AG09319 (cell line): ENCODE measurements around the gene TGFBRAP1.

Experiments used
- DNase-seq: peaks from one replicate; pipeline ENCODE4 v3.0.0-alpha.2; 2010; ENCODE audit warnings: low read depth; ENCODE audit errors: extremely low read depth
- TF ChIP-seq, protein P1 (sequence below): IDR thresholded peaks from 2 replicates; pipeline ENCODE4 v1.5.1; 2011; ENCODE audit warnings: low read depth, mild to moderate bottlenecking, inconsistent platforms, low read length, moderate library complexity

TGFBRAP1 gene

DNA sequence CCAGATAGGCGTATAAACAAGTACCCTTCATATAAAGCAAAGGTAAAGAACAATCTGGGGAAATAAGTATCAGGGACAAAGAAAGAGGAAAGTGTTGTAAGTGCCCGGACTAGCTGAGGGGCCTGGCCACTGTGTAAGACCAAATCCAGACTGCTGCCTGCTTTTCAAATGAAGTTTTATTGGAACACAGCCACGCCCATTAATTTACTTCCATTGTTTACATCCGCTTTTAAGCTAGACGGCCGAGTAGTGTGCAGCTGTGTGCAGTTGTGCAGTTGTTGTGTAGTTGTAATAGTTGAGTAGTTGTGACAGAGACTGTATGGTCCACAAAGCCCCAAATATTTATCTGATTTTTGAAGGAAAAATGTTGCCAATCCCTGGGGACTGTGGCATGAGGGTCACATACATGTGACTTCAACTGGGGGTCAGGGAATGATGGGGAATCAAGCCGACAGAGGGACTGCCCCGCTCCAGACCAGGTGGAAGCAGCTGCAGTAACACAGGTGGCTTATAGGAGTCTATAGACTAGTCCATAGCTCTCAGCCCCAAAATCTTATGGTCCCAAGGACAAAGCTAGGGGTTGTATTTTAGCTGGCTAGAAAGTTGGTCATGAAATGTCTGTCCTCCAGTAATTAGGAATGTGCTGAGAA lies 39.3 kb upstream of the TGFBRAP1 start:
- TF ChIP-seq, protein P1, sequence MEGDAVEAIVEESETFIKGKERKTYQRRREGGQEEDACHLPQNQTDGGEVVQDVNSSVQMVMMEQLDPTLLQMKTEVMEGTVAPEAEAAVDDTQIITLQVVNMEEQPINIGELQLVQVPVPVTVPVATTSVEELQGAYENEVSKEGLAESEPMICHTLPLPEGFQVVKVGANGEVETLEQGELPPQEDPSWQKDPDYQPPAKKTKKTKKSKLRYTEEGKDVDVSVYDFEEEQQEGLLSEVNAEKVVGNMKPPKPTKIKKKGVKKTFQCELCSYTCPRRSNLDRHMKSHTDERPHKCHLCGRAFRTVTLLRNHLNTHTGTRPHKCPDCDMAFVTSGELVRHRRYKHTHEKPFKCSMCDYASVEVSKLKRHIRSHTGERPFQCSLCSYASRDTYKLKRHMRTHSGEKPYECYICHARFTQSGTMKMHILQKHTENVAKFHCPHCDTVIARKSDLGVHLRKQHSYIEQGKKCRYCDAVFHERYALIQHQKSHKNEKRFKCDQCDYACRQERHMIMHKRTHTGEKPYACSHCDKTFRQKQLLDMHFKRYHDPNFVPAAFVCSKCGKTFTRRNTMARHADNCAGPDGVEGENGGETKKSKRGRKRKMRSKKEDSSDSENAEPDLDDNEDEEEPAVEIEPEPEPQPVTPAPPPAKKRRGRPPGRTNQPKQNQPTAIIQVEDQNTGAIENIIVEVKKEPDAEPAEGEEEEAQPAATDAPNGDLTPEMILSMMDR, result no peak
- DNase-seq, result no peak

DNA sequence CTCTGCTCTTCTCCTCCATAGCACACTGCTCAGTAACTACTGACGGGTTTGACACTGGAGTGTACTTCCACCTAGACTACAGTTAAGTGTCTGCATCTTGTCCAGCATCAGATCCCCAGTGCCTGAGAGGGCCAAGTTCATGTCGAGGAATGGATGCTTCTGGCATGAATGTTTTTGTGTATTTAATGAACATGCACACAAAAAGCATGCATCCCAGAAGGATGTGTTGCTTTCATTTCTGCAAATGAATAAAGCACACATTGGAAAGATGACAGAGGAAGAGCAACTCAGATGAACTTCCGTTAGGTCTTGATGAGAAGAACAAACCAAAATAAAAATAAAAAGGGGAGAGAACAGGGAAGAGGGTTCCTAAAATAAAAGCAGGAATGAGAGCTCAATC lies 35.7 kb upstream of the TGFBRAP1 start:
- DNase-seq, result no peak
- TF ChIP-seq, protein P1, result no peak

DNA sequence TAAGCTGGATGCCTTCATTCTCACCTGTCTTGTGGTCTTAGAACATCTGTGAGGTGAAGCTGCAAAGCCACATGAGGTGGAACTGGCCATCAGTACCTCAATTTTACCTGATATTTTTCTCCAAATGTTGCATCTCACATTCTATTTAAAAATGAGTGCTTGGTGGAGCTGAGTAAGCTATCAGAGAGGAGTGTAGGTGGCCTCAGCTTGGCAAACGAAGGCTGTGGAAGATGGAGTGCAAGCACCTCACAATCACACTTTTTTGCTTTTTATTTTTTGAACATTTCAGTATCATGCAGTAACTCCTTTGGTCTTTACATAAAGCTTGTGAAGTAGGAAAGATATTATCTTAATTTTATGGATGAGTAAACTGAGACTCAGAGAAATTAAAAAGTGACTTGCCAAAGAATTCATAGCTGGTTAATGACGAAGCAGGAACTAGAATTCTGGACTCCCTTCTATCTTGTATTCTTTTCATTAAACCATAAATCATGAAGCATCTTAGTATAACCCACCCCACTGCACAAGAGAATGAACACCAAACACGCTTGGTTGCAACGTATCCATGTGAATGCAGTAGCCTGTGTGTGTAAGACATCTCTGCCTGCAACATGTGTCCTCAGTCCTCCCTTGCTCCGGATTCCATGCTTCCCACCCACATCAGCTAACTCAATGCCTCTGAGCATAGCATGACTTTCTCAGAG lies 35.1 kb upstream of the TGFBRAP1 start:
- DNase-seq, result no peak
- TF ChIP-seq, protein P1, result no peak

DNA sequence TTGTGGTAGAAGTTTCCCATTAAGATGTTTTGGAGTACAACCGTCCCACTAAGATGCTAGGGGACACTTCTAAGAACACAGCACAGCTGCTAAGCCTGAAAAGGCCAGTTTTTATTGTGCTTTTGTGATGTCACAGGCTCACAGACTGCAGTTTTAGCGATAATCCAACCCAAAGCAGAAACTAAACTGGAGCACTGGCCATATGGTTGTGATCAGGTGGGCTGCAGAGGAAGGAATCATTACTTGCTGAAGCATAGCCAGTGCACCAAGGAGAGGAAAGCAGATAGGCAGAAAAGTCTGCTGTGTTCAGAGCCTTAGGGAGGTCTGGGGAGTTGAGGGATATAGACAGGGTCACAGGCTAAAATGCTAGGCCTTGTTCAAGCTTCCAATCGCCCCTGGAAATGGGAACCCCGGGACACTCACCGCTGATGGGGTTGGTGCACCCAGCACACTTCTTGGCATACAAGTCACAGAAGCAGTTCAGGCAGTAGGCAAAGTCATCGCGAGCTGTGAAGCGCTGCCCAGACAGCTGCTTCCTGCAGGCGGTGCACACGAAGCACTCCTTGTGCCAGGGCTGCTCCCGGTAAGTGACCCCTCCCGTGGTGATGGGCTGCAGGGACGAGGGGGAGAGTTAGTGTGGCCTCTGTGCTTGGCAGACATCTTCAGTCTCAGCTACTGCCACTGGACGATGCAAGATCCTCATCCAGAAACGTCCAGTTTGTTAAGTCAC lies 33.5 kb upstream of the TGFBRAP1 start:
- no peak for DNase-seq
- TF ChIP-seq, protein P1, result no peak

DNA sequence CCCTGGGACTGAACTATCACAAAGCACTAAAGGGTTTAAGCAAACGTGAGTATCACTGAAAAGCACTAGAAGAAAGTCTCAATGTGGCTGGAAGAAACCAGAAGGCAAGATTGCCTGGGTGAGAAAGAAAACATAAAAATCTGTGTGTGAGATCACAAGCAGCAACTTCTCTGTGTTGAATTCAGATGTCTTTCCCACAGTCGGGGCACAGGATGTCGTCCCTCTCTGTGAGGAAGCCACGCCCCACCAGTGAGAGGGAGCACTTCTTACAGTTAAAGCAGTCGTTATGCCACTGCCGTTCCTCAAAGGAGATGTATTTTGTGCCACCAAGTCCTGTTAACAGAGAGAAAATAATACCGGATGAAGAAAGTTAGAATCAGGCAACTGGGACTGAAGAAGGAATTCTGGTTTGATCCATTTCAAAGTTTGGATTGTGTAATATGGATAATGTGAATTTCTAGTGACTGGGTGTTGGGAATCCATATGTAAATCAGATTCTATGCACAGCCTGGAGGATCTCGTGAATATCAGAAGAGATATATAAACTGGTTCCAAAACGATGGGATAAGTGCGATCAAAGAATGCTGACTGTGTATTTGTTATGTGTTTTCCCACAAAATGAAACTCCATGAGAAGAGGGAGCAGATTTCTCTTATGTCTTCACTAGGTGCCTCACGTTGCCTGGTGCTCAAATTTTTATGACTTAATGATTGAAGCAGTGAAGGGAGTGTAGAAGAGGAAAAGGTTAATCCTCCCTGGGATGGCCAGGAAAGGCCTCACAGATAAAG lies 31.8 kb upstream of the TGFBRAP1 start:
- no peak for DNase-seq
- TF ChIP-seq, protein P1, result no peak

DNA sequence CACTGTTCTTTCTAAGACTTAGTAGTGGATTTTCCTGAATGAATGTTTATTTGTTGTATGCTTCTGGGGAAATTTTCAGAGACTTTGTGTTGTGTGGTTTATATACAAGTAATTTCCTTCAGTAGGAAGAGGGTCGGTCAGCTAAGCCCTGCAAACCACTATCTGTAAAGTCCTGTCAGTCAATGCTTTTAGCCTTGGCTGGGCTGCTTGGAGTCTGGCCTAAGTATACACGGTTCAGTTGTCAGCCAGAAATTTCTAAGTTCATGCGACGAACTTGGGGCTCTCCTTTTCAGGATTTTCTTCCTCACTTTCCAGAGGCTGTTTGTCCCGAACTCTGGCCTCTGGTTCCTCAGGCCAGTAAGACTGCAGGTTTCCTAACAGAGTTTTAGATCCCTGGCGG lies 29.1 kb upstream of the TGFBRAP1 start:
- no peak for DNase-seq
- TF ChIP-seq, protein P1, result no peak
